LNCAP (cell line): Measurements from ENCODE around the gene CFC1B.
"Not testable (repeated sequence)": the region's sequence is repeated elsewhere in the genome, so short reads cannot be mapped to it uniquely, and the experiment has no call there.

Experiments used
- CTCF ChIP-seq: fragments of 450-650 bp; IDR thresholded peaks from 2 replicates; pipeline ENCODE4 v1.5.1; 2017; ENCODE audit warnings: mild to moderate bottlenecking

CFC1B gene

GRCh38 chr2:130520992-130521391 lies at the start of gene CFC1B:
Gene CFC1B, plus strand, starts transcription at chr2:130521222. Its CDS starts 263 bp downstream, at chr2:130521485.
- not testable (repeated sequence) for TF ChIP-seq CTCF

- TF ChIP-seq CTCF = not testable (repeated sequence)
Observed at GRCh38 chr2:130509228-130509627, 11.8 kb upstream of the CFC1B start, which contains the start of gene POTEI. Gene POTEI, minus strand, starts transcription at chr2:130509328. Its CDS starts 93 bp downstream, at chr2:130509235.
